Measurements from ENCODE around the gene CNNM4. TPM values are rescaled to one million over a fixed set of nuclear protein-coding genes. Genes with fewer than 3 reads are reported as not detected.

The CNNM4 gene
- polyA plus RNA-seq, 1 donor from 2014 or later, result 7.5 TPM

DNA sequence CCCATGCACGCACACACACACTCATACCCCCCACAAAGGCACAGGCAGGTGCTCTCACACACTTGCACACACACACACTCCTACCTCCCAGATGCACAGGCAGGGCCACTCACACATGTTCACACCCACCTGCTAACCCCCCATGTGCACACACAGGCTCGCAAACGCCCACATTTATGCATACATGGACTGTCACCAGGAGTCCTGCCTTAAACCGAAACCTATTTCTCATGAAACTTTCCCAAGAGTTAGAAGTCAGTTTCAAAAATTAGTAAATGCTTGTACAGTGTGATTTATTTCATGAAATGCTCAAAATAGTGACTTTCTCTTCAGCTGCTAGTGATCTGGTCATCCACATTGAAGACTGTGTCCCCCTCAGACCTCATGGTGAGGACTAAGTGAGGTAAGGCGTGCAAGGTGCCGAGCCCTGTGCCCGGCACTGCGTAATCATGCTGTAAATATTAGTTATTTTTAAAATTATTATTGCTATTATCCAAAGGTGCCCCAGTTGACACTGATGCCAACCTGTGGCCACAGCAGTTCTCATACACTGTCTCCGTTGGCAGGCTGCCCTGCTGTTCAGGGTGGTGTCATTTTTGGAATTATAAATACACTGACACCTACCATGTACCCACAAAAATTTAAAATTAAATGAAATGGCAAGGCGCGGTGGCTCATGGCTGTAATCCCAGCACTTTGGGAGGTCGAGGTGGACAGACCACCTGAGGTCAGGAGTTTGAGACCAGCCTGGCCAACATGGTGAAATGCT, 12.4 kb downstream of the CNNM4 start:
- Histone ChIP-seq H3K36me3 (ENCODE audit: insufficient read depth, low read length) (no peaks in the 10 kb centered on the region), H3K9me3 (ENCODE audit: low read length) (no peaks in the 10 kb centered on the region), H3K27ac (ENCODE audit: low read length) (no peak overlapping the region), H3F3A (ENCODE audit: insufficient read depth, low read length, poor library complexity, severe bottlenecking) (no peaks in the 10 kb centered on the region), H3K27me3 (ENCODE audit: insufficient read depth, low read depth, low read length) (no peaks in the 10 kb centered on the region), H3K9ac (ENCODE audit: low read length) (no peak overlapping the region), H4K20me1 (ENCODE audit: insufficient read depth) (no peaks in the 10 kb centered on the region), H2AFZ (ENCODE audit: low read depth, low read length) (no peak overlapping the region), H3K4me2 (ENCODE audit: low read length) (no peak overlapping the region), H3K4me3 (ENCODE audit: low read length) (no peak overlapping the region), H3K9me2 (ENCODE audit: insufficient read depth, low read length) (no peaks in the 10 kb centered on the region), H3K79me2 (replicated peaks; ENCODE audit: insufficient read depth, low read length) (no peaks in the 10 kb centered on the region)
- TF ChIP-seq EP300 (conservative IDR thresholded peaks at IDR 0.05; ENCODE audit: poor library complexity, severe bottlenecking) (no peak), MXI1 (conservative IDR thresholded peaks at IDR 0.05; ENCODE audit: poor library complexity, severe bottlenecking) (no peak), POLR2AphosphoS5 (IDR thresholded peaks at IDR 0.05) (no peak), TAF1 (IDR thresholded peaks at IDR 0.05; ENCODE audit: low read depth) (no peak), SMC3 (conservative IDR thresholded peaks at IDR 0.05; ENCODE audit: poor library complexity) (no peak), RAD21 (conservative IDR thresholded peaks at IDR 0.05) (no peak), EZH2 (IDR thresholded peaks at IDR 0.05; ENCODE audit: borderline replicate concordance, insufficient read depth, low read length, poor library complexity, severe bottlenecking) (no peak)
- TF ChIP-seq, protein P1, sequence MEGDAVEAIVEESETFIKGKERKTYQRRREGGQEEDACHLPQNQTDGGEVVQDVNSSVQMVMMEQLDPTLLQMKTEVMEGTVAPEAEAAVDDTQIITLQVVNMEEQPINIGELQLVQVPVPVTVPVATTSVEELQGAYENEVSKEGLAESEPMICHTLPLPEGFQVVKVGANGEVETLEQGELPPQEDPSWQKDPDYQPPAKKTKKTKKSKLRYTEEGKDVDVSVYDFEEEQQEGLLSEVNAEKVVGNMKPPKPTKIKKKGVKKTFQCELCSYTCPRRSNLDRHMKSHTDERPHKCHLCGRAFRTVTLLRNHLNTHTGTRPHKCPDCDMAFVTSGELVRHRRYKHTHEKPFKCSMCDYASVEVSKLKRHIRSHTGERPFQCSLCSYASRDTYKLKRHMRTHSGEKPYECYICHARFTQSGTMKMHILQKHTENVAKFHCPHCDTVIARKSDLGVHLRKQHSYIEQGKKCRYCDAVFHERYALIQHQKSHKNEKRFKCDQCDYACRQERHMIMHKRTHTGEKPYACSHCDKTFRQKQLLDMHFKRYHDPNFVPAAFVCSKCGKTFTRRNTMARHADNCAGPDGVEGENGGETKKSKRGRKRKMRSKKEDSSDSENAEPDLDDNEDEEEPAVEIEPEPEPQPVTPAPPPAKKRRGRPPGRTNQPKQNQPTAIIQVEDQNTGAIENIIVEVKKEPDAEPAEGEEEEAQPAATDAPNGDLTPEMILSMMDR (IDR thresholded peaks at IDR 0.05; ENCODE audit: poor library complexity, severe bottlenecking), result no peak
- TF ChIP-seq, protein P2, sequence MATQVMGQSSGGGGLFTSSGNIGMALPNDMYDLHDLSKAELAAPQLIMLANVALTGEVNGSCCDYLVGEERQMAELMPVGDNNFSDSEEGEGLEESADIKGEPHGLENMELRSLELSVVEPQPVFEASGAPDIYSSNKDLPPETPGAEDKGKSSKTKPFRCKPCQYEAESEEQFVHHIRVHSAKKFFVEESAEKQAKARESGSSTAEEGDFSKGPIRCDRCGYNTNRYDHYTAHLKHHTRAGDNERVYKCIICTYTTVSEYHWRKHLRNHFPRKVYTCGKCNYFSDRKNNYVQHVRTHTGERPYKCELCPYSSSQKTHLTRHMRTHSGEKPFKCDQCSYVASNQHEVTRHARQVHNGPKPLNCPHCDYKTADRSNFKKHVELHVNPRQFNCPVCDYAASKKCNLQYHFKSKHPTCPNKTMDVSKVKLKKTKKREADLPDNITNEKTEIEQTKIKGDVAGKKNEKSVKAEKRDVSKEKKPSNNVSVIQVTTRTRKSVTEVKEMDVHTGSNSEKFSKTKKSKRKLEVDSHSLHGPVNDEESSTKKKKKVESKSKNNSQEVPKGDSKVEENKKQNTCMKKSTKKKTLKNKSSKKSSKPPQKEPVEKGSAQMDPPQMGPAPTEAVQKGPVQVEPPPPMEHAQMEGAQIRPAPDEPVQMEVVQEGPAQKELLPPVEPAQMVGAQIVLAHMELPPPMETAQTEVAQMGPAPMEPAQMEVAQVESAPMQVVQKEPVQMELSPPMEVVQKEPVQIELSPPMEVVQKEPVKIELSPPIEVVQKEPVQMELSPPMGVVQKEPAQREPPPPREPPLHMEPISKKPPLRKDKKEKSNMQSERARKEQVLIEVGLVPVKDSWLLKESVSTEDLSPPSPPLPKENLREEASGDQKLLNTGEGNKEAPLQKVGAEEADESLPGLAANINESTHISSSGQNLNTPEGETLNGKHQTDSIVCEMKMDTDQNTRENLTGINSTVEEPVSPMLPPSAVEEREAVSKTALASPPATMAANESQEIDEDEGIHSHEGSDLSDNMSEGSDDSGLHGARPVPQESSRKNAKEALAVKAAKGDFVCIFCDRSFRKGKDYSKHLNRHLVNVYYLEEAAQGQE (IDR thresholded peaks at IDR 0.05; ENCODE audit: borderline replicate concordance), result no peak

DNA sequence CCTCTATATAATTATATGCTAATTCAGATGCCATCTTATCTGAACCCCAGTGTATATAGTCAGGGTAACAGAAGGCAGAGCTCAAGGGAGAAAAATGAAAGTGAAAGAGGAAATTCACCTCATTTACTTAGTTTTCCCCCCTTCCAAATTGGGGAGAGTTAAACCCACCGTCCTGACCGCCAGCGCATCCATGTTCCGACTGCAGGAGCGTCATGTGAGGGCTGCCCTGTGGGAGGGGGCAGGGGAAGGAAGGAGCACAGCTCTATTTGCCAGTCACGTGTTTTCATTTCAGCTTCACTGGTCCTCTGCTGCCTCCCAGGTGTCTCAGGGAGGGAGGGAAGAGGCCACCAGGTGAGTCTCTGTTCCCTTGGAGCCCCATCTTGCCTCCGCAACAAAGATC, 13.2 kb downstream of the CNNM4 start:
- no peak overlapping the region for H3K4me3 ChIP-seq (ENCODE audit: low read length)

More for the DNA sequence above, 13.2 kb downstream of the CNNM4 start:
- no peaks in the 10 kb centered on the region for H3K79me2 ChIP-seq (replicated peaks; ENCODE audit: insufficient read depth, low read length)
- no peaks in the 10 kb centered on the region for H4K20me1 ChIP-seq (ENCODE audit: insufficient read depth)
- no peaks in the 10 kb centered on the region for H3K9me3 ChIP-seq (ENCODE audit: low read length)
- TF ChIP-seq MXI1 (conservative IDR thresholded peaks at IDR 0.05; ENCODE audit: poor library complexity, severe bottlenecking) (no peak), EZH2 (IDR thresholded peaks at IDR 0.05; ENCODE audit: borderline replicate concordance, insufficient read depth, low read length, poor library complexity, severe bottlenecking) (no peak), POLR2AphosphoS5 (IDR thresholded peaks at IDR 0.05) (no peak), SMC3 (conservative IDR thresholded peaks at IDR 0.05; ENCODE audit: poor library complexity) (no peak), EP300 (conservative IDR thresholded peaks at IDR 0.05; ENCODE audit: poor library complexity, severe bottlenecking) (no peak), TAF1 (IDR thresholded peaks at IDR 0.05; ENCODE audit: low read depth) (no peak), RAD21 (conservative IDR thresholded peaks at IDR 0.05) (no peak)
- TF ChIP-seq, protein P2 (IDR thresholded peaks at IDR 0.05; ENCODE audit: borderline replicate concordance), result no peak
- TF ChIP-seq, protein P1 (IDR thresholded peaks at IDR 0.05; ENCODE audit: poor library complexity, severe bottlenecking), result no peak
- no peaks in the 10 kb centered on the region for H3K36me3 ChIP-seq (ENCODE audit: insufficient read depth, low read length)
- H3K9me2 ChIP-seq (ENCODE audit: insufficient read depth, low read length), result no peaks in the 10 kb centered on the region
- no peak overlapping the region for H2AFZ ChIP-seq (ENCODE audit: low read depth, low read length)
- H3K4me2 ChIP-seq (ENCODE audit: low read length), result no peak overlapping the region
- no peak overlapping the region for H3K27ac ChIP-seq (ENCODE audit: low read length)
- H3K9ac ChIP-seq (ENCODE audit: low read length), result no peak overlapping the region
- no peaks in the 10 kb centered on the region for H3F3A ChIP-seq (ENCODE audit: insufficient read depth, low read length, poor library complexity, severe bottlenecking)
- H3K27me3 ChIP-seq (ENCODE audit: insufficient read depth, low read depth, low read length), result no peaks in the 10 kb centered on the region
